ENCODE data around the gene AGBL1.

Gene AGBL1

DNA sequence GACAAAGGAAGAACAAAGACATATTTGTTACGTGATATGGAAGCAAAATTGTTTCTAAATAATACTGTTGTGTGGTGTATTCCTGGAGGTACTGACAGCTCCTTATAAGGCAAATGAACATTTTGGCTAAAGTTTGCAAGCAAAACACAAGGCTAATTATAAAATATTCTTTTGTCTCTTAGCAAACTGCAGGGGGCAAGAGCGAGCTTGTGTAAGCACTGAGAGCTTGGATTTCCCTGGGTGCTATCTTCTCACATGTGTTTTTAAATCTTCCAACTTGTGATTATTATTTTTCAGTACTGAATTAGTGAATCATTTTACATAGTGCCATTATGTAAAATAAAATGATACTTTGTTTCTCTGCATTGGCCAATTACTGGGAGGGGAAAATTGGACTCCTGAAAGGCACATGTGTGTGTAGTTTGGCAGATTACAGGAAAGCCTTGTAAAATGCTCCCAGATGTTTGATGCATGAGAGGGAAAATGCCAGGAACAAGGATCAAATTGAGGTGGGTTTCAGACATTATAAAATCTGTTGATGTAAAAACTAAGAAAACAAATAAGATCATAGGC, 611.5 kb downstream of the AGBL1 start:
- in situ Hi-C loops (cut with MboI; ENCODE audit: low sequenced_read_pairs), result no loop called here
- no peaks in the 10 kb centered on the region for H3K27me3 ChIP-seq (ENCODE audit: low read depth)
- H3K4me1 ChIP-seq, result no peaks in the 10 kb centered on the region
- no peaks in the 10 kb centered on the region for H3K9me3 ChIP-seq
- no peak for DNase-seq (ENCODE audit: low spot score in 2 of 2)
- no peaks in the 10 kb centered on the region for H3K36me3 ChIP-seq (replicated peaks)
- no peak overlapping the region for H3K4me3 ChIP-seq

DNA sequence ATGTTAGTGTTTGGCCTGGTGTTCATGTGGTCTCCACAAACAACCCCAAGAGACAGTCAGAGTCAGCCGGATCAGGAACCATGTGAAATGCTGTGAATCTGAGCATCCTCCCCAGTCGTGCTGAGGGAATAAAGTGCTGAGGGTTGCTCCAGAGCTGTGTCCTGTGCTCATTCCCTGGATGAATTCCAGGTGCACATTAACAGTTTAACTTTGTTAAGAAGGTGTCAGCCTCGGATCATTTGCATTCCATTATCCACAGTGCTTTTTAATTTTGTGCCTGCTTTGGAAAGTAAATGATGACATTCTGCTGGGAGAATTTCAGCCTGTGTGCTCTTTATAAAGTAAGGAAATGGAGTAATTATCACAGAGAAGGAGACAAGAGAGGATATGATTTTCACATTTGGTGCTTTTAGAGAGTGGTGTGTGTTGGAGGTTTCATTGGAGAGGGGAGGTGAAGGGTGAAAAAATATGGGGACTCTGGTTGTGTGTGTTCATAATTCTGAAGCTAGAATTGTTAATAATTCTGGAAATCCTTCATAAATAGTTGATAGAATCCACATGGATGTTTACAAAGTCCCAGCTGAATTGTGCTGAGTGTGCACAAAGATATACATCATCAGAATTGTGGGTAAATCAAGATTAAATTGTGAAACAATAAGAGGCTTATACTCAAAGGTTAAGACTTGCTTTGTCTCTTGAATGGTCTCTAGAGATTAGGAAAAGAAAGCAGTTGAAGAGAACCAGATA, 621.4 kb downstream of the AGBL1 start:
- DNase-seq (ENCODE audit: low spot score in 2 of 2), result no peak
- H3K27me3 ChIP-seq (ENCODE audit: low read depth), result no peaks in the 10 kb centered on the region

DNA sequence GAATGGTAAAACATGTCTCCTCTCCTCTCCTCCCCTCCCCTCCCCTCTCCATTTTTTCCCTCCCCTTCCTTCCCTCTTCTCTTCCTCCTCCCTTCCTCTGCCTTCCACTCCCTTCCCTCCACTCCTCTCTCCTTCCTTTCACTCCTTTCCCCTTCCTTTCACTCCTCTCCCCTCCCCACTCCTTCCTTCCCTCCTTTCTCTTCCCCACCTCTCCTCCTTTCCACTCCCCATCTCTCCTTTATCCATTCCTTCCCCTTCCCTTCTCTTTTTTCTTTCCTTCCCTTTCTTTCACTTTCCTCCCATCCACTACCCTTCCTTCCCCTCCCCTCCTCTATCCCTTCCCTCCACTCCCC, 621.9 kb downstream of the AGBL1 start:
- in situ Hi-C loops (cut with MboI; ENCODE audit: low sequenced_read_pairs), result no loop called here
- Histone ChIP-seq H3K27me3 (ENCODE audit: low read depth) (no peaks in the 10 kb centered on the region), H3K36me3 (replicated peaks) (no peaks in the 10 kb centered on the region), H3K4me1 (no peaks in the 10 kb centered on the region), H3K9me3 (no peaks in the 10 kb centered on the region), H3K4me3 (no peak overlapping the region)
- no peak for DNase-seq (ENCODE audit: low spot score in 2 of 2)

More for the DNA sequence above, 621.4 kb downstream of the AGBL1 start:
- H3K9me3 ChIP-seq, result no peaks in the 10 kb centered on the region
- H3K4me1 ChIP-seq, result no peaks in the 10 kb centered on the region
- in situ Hi-C loops (cut with MboI; ENCODE audit: low sequenced_read_pairs), result no loop called here
- no peak overlapping the region for H3K4me3 ChIP-seq
- H3K36me3 ChIP-seq (replicated peaks), result no peaks in the 10 kb centered on the region

DNA sequence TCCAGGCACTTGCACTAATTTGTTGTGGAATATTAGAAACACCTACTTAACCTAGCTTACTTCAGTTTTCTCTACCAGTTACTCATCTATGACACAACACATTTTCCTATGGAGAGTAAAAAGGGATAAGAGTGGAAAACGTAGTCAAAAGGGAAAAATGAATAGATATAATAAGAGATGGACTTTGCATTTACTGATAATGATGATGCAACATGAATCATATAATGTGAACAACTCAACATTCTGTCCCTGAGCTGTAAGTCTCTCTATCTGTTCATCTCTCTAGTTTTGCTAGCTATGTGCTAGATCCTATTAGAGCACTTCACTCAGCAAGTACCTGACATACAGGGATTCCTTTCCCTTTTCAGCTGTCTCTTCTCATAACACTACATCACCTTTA, 627.1 kb downstream of the AGBL1 start:
- H3K27me3 ChIP-seq (ENCODE audit: low read depth), result no peaks in the 10 kb centered on the region
- in situ Hi-C loops (cut with MboI; ENCODE audit: low sequenced_read_pairs), result no loop called here
- H3K9me3 ChIP-seq, result no peaks in the 10 kb centered on the region
- H3K36me3 ChIP-seq (replicated peaks), result no peaks in the 10 kb centered on the region
- no peaks in the 10 kb centered on the region for H3K4me1 ChIP-seq
- H3K4me3 ChIP-seq, result no peak overlapping the region
- DNase-seq (ENCODE audit: low spot score in 2 of 2), result no peak

DNA sequence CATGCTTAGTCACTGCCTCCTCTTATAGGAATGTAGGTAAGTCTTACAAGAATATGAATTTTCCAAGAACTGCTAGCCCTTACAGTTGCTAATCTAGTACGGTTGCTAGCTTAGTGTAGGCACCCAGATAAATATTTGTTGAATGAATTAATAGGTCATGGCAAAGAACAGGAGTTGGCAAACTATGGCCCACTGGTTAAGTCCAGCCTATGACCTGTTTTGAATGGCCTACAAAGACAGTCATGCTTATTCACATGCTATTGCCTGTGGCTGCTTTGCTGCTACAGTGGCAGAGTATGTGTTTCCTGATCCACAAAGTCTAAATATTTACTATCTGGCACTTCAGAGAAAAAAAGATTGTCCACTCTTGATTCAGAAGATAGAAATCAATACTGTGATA, 631.8 kb downstream of the AGBL1 start:
- Histone ChIP-seq H3K4me3 (no peak overlapping the region), H3K4me1 (no peaks in the 10 kb centered on the region), H3K27me3 (ENCODE audit: low read depth) (no peaks in the 10 kb centered on the region), H3K9me3 (no peaks in the 10 kb centered on the region), H3K36me3 (replicated peaks) (no peaks in the 10 kb centered on the region)
- in situ Hi-C loops (cut with MboI; ENCODE audit: low sequenced_read_pairs), result no loop called here
- no peak for DNase-seq (ENCODE audit: low spot score in 2 of 2)

DNA sequence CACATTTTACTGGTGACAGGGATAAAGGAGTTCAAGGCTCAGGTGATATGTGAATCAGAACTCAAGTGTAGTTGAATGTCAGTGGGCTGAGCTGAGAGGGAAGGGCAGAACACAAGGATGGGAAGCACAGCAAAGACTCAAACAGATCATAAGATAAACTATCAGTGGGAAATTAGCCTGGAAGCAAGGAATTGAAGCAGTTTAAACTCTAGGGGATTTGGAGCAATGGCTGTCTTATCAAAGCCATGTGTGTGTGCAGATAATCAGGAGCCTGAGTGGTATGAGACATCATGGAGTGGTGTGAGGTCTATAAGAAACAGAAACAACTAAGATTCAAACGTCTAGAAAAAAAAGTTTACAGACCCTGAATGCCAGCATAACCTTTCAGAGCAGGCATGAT, 634.6 kb downstream of the AGBL1 start:
- H3K4me1 ChIP-seq, result no peaks in the 10 kb centered on the region
- no peaks in the 10 kb centered on the region for H3K27me3 ChIP-seq (ENCODE audit: low read depth)
- H3K4me3 ChIP-seq, result no peak overlapping the region
- in situ Hi-C loops (cut with MboI; ENCODE audit: low sequenced_read_pairs), result no loop called here
- H3K9me3 ChIP-seq, result no peaks in the 10 kb centered on the region
- DNase-seq (ENCODE audit: low spot score in 2 of 2), result no peak
- H3K36me3 ChIP-seq (replicated peaks), result no peaks in the 10 kb centered on the region

DNA sequence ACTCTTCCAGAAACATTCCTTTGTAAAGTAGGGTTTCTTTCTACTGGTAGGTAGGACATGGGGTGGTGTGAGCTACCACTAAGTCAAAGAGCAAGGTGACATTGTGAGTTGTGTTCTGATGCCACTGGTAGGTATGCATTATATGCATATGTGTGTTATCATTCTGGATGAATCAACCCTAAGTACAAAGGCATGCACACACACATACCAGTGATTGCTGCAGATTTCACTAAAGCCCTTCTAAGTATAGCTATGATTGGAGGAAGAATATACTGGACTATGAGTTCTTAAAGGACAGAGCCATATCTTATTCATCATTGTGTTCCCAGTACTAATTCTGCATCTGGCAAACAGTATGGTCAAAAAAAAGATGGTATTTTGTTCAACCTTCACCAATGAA, 646.0 kb downstream of the AGBL1 start:
- in situ Hi-C loops (cut with MboI; ENCODE audit: low sequenced_read_pairs), result no loop called here
- Histone ChIP-seq H3K9me3 (no peaks in the 10 kb centered on the region), H3K4me1 (no peaks in the 10 kb centered on the region), H3K36me3 (replicated peaks) (no peaks in the 10 kb centered on the region), H3K4me3 (no peak overlapping the region), H3K27me3 (ENCODE audit: low read depth) (no peaks in the 10 kb centered on the region)
- DNase-seq (ENCODE audit: low spot score in 2 of 2), result no peak

DNA sequence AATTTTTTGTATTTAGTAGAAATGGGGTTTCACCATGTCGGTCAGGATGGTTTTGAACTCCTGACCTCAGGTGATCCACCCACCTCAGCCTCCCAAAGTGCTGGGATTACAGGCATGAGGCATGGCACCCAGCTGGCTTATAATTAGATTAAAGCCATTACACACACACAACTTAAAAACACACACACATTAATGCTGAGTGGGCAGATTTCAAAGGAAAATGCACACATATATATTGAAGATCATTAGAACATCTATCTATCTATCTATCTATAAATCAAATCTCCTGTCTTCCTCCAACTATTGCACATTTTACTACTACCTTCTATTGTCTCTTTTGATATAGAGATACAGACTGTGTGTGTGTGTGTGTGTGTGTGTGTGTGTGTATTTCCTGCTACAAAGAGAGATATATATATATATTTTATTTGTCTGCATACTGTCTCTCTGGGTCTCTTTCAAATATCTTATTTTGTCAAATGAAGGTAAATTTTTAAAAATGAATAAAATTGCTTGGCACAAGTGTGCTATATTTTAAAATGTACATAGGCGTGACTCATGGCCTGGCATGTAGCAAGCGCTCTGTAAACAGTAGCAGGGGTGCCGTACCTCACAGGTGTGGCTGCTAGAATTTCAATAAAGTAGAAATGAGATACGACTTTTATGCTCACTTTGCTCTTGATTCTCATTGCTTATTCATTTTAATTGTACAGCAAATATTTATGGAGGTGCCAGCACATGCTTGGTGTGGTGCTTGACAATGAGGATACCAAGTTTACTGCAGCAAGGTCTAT, 655.8 kb downstream of the AGBL1 start:
- no peaks in the 10 kb centered on the region for H3K9me3 ChIP-seq
- DNase-seq (ENCODE audit: low spot score in 2 of 2), result no peak
- H3K27me3 ChIP-seq (ENCODE audit: low read depth), result no peaks in the 10 kb centered on the region
- no peaks in the 10 kb centered on the region for H3K4me1 ChIP-seq
- H3K4me3 ChIP-seq, result no peak overlapping the region
- H3K36me3 ChIP-seq (replicated peaks), result no peaks in the 10 kb centered on the region
- in situ Hi-C loops (cut with MboI; ENCODE audit: low sequenced_read_pairs), result no loop called here

DNA sequence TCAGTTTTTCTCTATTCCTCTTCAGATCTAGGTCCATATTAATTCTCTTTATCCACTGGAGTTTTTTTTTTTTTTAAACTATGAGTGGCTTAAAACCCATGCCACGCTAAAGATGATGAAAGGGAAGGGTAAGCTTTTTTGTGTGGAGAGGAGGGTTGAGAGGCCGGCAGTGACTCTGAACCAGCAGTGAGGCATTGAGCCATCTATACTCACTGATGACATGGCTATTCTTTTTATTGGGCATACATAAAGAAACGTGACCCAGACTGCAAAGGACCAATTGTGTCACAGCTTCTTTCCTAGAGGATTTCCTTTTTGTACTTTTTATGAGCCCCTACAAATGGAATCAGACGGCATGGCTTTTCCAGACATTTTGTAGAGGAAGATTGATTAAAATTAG, 662.2 kb downstream of the AGBL1 start:
- H3K4me1 ChIP-seq, result no peaks in the 10 kb centered on the region
- no peaks in the 10 kb centered on the region for H3K36me3 ChIP-seq (replicated peaks)
- H3K9me3 ChIP-seq, result no peaks in the 10 kb centered on the region
- no peak for DNase-seq (ENCODE audit: low spot score in 2 of 2)
- no peak overlapping the region for H3K4me3 ChIP-seq
- H3K27me3 ChIP-seq (ENCODE audit: low read depth), result no peaks in the 10 kb centered on the region
- in situ Hi-C loops (cut with MboI; ENCODE audit: low sequenced_read_pairs), result loop anchor here (5.0 to 10.0 kb wide), 2 partner anchors 510 to 877 kb away; no protein-coding TSS in a partner anchor

DNA sequence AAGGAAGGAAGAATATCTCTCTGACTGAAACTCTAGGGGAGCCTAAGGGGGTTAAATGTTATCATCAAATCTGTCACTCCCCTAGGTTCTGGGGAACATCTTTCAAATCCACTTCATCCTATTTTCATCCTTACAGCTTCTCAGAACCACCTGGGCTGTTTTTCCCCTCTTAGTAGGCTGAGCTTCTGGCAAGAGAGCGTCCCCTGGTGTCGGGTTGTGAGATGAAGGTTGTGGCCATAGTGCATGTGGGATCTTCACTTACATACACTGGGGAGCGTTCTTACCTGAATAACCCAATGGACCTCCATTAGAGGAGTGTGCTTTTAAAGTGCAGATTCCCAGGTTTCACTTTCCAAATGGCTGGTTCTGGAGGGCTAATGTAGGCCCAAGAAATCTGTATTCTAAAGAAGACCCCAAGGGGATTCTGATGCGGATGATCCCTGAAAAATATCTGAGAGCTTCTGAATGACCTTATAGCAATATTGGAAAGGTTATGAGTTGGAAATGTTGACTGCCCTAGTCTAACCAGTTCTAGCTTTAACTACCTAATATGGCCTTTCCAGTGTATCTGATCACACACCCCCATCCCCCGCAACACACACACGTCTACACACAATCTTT, 663.7 kb downstream of the AGBL1 start:
- in situ Hi-C loops (cut with MboI; ENCODE audit: low sequenced_read_pairs), result loop anchor here (5.0 to 10.0 kb wide), 2 partner anchors 511 to 879 kb away; no protein-coding TSS in a partner anchor
- peak; percentile 60 to 87 for DNase-seq (ENCODE audit: low spot score in 2 of 2)
- no peaks in the 10 kb centered on the region for H3K36me3 ChIP-seq (replicated peaks)
- H3K27me3 ChIP-seq (ENCODE audit: low read depth), result no peaks in the 10 kb centered on the region
- H3K9me3 ChIP-seq, result no peaks in the 10 kb centered on the region
- no peak overlapping the region for H3K4me3 ChIP-seq
- H3K4me1 ChIP-seq, result no peaks in the 10 kb centered on the region

DNA sequence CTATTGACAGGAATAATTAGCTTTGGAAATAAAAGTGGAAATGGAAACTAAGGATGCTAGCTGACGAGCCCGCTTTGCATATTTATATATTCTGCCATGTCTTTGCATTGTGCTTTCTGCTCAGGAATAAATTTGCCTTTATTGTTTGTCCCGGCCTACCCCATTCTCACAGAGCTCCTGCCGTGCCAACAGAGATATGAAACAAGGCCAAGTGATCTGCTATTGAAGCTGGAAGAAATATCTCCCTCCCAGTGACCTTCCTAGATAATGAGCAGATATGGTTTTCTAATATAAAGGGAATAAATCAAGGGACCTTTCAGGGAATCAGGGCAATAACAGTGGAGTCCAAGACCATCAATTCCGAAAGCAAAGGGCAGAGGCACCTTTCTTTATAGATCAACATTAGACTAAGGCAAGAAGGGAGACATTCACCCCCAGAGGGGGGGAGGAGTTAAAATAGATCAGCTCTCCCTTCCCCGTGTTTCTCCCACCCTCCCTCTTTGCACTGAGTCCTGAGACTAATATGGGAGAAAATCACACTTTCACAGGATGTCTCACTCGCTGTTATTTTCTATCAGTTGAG, 664.6 kb downstream of the AGBL1 start:
- Histone ChIP-seq H3K9me3 (no peaks in the 10 kb centered on the region), H3K36me3 (replicated peaks) (no peaks in the 10 kb centered on the region), H3K4me3 (no peak overlapping the region), H3K4me1 (no peaks in the 10 kb centered on the region), H3K27me3 (ENCODE audit: low read depth) (no peaks in the 10 kb centered on the region)
- in situ Hi-C loops (cut with MboI; ENCODE audit: low sequenced_read_pairs), result loop anchor here (5.0 to 10.0 kb wide), 2 partner anchors 512 to 879 kb away; no protein-coding TSS in a partner anchor
- no peak for DNase-seq (ENCODE audit: low spot score in 2 of 2)

DNA sequence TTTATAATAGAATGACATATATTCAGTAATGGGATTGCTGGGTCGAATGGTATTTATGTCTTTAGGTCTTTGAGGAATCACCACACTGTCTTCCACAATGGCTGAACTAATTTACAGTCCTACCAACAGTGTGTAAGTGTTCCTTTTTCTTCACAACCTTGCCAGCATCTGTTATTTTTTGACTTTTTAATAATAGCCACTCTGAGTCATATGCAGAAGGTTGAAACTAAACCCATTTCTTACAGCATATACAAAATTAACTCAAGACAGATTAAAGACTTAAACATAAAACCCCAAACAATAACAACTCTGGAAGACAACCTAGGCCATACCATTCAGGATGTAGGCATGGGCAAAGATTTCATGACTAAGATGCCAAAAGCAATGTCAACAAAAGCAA, 671.4 kb downstream of the AGBL1 start:
- no peaks in the 10 kb centered on the region for H3K4me1 ChIP-seq
- H3K36me3 ChIP-seq (replicated peaks), result no peaks in the 10 kb centered on the region
- no peaks in the 10 kb centered on the region for H3K9me3 ChIP-seq
- in situ Hi-C loops (cut with MboI; ENCODE audit: low sequenced_read_pairs), result no loop called here
- H3K27me3 ChIP-seq (ENCODE audit: low read depth), result peaks cover 4% of the 10 kb centered on the region; the same call in 1 of the 2 replicates
- H3K4me3 ChIP-seq, result no peak overlapping the region
- no peak for DNase-seq (ENCODE audit: low spot score in 2 of 2)

DNA sequence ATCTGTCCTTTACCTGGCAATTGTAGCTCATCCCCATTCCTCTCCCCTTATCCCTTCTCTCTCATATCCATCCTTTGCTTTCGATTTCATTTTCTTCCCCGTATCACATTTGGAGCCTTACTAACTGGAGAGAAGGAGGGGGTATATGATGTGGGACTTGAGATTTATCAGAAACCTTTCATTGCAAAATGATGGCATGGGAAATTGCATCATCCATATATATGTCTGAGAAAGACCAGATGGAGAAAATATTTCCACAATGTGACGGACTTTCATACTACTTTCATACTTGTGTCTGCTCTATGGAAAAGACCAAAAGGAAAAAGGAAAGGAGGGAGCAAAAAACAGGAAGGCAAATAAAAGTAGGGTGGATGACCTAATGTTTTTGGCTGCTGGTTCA, 675.2 kb downstream of the AGBL1 start:
- Histone ChIP-seq H3K4me1 (no peaks in the 10 kb centered on the region), H3K27me3 (ENCODE audit: low read depth) (peaks cover 4% of the 10 kb centered on the region; the same call in 1 of the 2 replicates), H3K9me3 (no peaks in the 10 kb centered on the region), H3K36me3 (replicated peaks) (no peaks in the 10 kb centered on the region), H3K4me3 (no peak overlapping the region)
- DNase-seq (ENCODE audit: low spot score in 2 of 2), result no peak
- in situ Hi-C loops (cut with MboI; ENCODE audit: low sequenced_read_pairs), result no loop called here
